ENCODE data around the gene RNF207. TPM values are rescaled to one million over a fixed set of nuclear protein-coding genes. Genes with fewer than 3 reads are reported as not detected.
A peak's percentile ranks its signal among the peaks of the same experiment; 100 is the strongest.

Gene RNF207
- total RNA-seq, 1 experiment from 2014 or later = 4.9 TPM

DNA sequence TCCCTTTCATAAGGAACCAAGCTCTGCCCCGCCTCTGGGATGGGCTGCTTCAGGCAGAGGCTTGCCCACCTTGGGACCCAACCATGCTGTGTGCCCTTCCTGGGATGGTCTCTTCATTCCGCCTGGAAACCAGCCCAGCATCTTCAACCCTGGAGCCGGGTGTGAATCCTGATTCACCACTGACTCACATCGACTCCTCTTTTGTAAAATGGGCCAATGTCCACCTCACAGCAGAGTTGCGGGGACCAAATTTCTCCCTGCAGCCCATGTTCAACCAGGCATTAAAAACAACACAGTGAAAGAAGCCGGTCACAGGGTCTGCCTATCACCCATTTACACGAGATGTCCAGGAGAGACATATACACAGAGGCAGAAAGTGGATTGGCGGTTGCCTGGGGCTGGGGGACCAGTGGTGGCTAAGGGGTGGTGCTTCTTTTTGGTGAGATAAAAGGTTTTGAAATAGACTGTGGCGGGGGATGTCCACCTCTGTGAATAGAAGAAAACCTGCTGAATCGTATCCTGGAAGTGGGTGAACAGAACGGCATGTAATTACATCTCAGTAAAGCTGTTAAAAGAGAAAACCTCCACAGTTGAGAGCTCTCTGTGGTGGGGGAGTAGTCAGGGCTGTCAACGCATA lies 61.9 kb downstream of the RNF207 start:
- Mint-ChIP-seq H3K4me1 (peaks cover 4 to 11% of the 10 kb centered on the region in 2 experiments), H3K36me3 (ENCODE audit: insufficient read depth in 1 of 3, low read depth in 3 of 3) (peaks cover 0 to 4% (median 0%) of the 10 kb centered on the region in 3 experiments; a peak in 1 of 7 replicates), H3K27ac (peak overlapping the region in 1 of 3 experiments; percentile 54; a peak in 1 of 7 replicates), H3K4me3 (no peak overlapping the region; a peak in 1 of 5 replicates), H3K9me3 (no peaks in the 10 kb centered on the region), H3K27me3 (ENCODE audit: low read depth) (peaks cover 1% of the 10 kb centered on the region; the same call in 1 of the 2 replicates)
- H3K23ac ChIP-seq (ENCODE audit: insufficient read length, low read depth, low read length) = no peak overlapping the region
- WGBS (ENCODE audit: extremely low coverage, insufficient read length, low lambda C conversion rate) = no CpG with 5 or more reads among the region's 12 CpGs
- no peak overlapping the region for H3K27ac ChIP-seq (ENCODE audit: insufficient read length, low read depth, low read length)
- H3K14ac ChIP-seq (ENCODE audit: insufficient read depth, low read length) = no peak overlapping the region
- no peak overlapping the region for H3K9ac ChIP-seq (ENCODE audit: extremely low read depth, insufficient read length, low read length)
- H2BK15ac ChIP-seq (ENCODE audit: low read depth, low read length) = no peak overlapping the region
- H2BK12ac ChIP-seq (ENCODE audit: insufficient read length, low read depth, low read length) = no peak overlapping the region
- H4K20me1 ChIP-seq (ENCODE audit: control insufficient read depth, insufficient read depth, insufficient read length) = no peaks in the 10 kb centered on the region
- H3K56ac ChIP-seq (ENCODE audit: insufficient read length, low read depth, low read length) = no peak overlapping the region
- no peak overlapping the region for H2AFZ ChIP-seq (ENCODE audit: low read length)
- no peak overlapping the region for H2BK20ac ChIP-seq (ENCODE audit: low read depth, low read length, poor library complexity, severe bottlenecking)
- no peaks in the 10 kb centered on the region for H3K79me1 ChIP-seq (ENCODE audit: insufficient read depth, low read depth, low read length, poor library complexity, severe bottlenecking)
- H3T11ph ChIP-seq (ENCODE audit: low read length) = no peak overlapping the region
- no peaks in the 10 kb centered on the region for H3K4me1 ChIP-seq (ENCODE audit: insufficient read depth, low read length)
- H2BK5ac ChIP-seq (ENCODE audit: insufficient read length, low read length) = no peak overlapping the region
- no peaks in the 10 kb centered on the region for H3K23me2 ChIP-seq (ENCODE audit: insufficient read length, low read depth, low read length, poor library complexity, severe bottlenecking)
- no peak overlapping the region for H4K91ac ChIP-seq (ENCODE audit: insufficient read length, low read depth, low read length)
- no peak overlapping the region for H3K4me2 ChIP-seq (ENCODE audit: insufficient read depth, insufficient read length, low read length)
- no peak overlapping the region for H4K8ac ChIP-seq (replicated peaks; ENCODE audit: insufficient read length, low read depth, low read length)
- TF ChIP-seq, protein P1, sequence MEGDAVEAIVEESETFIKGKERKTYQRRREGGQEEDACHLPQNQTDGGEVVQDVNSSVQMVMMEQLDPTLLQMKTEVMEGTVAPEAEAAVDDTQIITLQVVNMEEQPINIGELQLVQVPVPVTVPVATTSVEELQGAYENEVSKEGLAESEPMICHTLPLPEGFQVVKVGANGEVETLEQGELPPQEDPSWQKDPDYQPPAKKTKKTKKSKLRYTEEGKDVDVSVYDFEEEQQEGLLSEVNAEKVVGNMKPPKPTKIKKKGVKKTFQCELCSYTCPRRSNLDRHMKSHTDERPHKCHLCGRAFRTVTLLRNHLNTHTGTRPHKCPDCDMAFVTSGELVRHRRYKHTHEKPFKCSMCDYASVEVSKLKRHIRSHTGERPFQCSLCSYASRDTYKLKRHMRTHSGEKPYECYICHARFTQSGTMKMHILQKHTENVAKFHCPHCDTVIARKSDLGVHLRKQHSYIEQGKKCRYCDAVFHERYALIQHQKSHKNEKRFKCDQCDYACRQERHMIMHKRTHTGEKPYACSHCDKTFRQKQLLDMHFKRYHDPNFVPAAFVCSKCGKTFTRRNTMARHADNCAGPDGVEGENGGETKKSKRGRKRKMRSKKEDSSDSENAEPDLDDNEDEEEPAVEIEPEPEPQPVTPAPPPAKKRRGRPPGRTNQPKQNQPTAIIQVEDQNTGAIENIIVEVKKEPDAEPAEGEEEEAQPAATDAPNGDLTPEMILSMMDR (conservative IDR thresholded peaks at IDR 0.05) = no peak
- H4K5ac ChIP-seq (ENCODE audit: insufficient read length, low read depth, low read length) = no peak overlapping the region
- H2AK5ac ChIP-seq (ENCODE audit: insufficient read length, low read length) = no peak overlapping the region
- no peak overlapping the region for H3K4ac ChIP-seq (ENCODE audit: low read depth, low read length)
- no peaks in the 10 kb centered on the region for H3K79me2 ChIP-seq (ENCODE audit: insufficient read depth, low read length)
- DNase-seq = no peak
- H3K18ac ChIP-seq (ENCODE audit: insufficient read length, low read depth, low read length) = no peak overlapping the region
- H2BK120ac ChIP-seq (ENCODE audit: low read depth, low read length, poor library complexity, severe bottlenecking) = no peak overlapping the region
- H3K9me3 ChIP-seq (ENCODE audit: control insufficient read depth, low read depth, low read length) = no peaks in the 10 kb centered on the region
- H3K27me3 ChIP-seq (ENCODE audit: insufficient read depth, low read length) = no peaks in the 10 kb centered on the region
